RWPE1 (cell line): Measurements from ENCODE around the gene AP1S3.

Experiments used
- CTCF ChIA-PET: fragments of 350-600 bp; sonication (Branson Sonifier 250); formaldehyde crosslinking; extraction: SDS; loops from one replicate; lab custom pipeline; 2021; lab: Yijun Ruan, JAX
- POLR2A ChIA-PET: fragments of 400-600 bp; formaldehyde crosslinking; extraction: SDS; loops from one replicate; lab custom pipeline; 2020; ENCODE audit warnings: antibody characterized with exemption; ENCODE audit not compliant: low non-redundant PET; lab: Yijun Ruan, JAX
- DNase-seq: peaks from one replicate; pipeline ENCODE4 v3.0.0; 2012; ENCODE audit warnings: low spot score
- H3K27ac ChIP-seq: fragments of 450-650 bp; 2 replicates; pipeline ENCODE4 v1.5.1; 2017
- TF ChIP-seq, protein P1 (sequence below): fragments of 450-650 bp; conservative IDR thresholded peaks from 2 replicates; pipeline ENCODE4 v1.5.1; 2017; ENCODE audit warnings: low read depth, mild to moderate bottlenecking

AP1S3 gene

DNA sequence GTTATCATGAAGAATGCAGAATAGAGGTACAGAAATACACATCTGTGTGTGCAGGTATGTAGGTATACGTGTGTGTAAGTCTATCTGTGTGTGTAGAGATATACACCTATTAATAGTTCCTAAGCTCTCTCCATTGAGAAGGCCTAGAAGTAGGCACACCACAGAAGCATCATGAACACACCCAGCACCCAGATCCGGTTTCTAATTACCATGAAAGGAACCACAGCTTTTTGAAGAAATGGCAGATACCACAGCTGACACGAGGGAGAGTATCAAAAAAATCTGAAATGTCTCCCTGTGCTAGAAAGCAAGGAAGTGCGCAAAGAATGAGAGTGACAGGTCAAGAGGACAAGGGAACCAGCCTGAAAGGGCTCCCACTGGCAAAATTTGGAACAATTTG lies 27.7 kb upstream of the AP1S3 start:
- POLR2A ChIA-PET, result no interaction called here
- DNase-seq, result no peak
- no peak overlapping the region for H3K27ac ChIP-seq
- TF ChIP-seq, protein P1, sequence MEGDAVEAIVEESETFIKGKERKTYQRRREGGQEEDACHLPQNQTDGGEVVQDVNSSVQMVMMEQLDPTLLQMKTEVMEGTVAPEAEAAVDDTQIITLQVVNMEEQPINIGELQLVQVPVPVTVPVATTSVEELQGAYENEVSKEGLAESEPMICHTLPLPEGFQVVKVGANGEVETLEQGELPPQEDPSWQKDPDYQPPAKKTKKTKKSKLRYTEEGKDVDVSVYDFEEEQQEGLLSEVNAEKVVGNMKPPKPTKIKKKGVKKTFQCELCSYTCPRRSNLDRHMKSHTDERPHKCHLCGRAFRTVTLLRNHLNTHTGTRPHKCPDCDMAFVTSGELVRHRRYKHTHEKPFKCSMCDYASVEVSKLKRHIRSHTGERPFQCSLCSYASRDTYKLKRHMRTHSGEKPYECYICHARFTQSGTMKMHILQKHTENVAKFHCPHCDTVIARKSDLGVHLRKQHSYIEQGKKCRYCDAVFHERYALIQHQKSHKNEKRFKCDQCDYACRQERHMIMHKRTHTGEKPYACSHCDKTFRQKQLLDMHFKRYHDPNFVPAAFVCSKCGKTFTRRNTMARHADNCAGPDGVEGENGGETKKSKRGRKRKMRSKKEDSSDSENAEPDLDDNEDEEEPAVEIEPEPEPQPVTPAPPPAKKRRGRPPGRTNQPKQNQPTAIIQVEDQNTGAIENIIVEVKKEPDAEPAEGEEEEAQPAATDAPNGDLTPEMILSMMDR, result no peak
- CTCF ChIA-PET, result interaction anchor here (0.5 to 0.6 kb wide), 2 partner anchors 26 to 44 kb away, joined by 3 to 4 read pairs; no protein-coding TSS in a partner anchor

DNA sequence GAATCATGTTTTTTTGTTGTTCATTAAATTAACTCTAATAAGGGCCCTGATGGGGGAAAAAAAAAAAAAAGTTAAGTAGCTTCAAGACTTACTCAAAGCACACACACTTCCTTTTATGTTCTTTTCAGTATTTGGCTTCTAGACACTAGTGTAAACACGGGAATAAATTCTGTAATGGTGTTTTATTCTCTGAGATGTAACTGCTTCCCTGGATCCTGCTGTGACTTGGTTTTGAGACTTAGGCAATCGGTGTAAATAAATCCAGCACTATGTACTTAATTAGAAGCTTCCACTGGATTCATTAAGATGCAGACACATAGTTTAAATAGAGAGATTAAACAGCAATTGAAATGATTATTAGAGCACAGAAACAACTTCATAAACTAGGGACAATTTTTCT lies 26.1 kb upstream of the AP1S3 start:
- ChIA-PET POLR2A (no interaction called here), CTCF (no interaction called here)
- H3K27ac ChIP-seq, result peak overlapping the region; percentile 74; the same call in 1 of the 2 replicates
- no peak for DNase-seq
- TF ChIP-seq, protein P1, result no peak

DNA sequence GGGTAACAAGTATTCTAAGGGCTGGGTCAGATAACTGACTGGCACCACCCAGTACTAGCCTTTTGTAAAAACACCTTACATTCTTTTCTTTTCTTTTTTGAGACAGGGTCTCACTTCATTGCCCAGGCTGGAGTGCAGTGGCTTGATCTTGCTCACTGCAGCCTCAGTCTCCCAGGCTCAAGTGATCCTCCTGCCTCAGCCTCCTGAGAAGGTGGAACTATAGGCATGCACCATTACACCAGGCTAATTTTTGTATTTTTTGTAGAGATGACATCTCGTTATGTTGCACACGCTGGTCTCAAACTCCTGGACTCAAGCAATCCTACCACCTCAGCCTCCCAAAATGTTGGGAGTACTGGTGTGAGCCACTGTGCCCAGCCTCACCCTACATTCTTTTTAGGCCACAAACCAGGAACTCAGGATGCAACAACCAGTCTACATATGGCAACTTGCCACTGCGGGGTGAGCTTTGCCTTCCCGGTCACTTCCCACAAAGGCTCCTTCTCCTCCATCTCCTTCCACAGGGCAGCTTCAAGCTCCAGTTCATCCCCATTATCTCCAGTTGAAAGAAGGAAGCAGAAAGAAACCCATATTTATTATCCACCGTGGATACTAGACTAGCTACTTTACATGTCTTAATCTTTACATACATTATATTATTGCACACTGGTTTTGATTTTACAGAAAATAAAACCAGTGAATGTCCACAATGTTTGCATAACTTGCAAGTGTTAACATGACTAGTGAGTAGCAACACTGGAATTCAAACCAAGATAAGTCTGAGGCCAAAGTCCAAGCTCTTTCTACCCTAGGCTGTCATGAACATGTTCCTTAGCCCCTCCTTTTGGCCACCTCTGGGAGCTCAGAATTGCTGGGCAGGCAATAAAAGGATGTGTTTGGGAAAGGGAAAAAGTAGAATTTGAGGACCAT lies 23.7 kb upstream of the AP1S3 start:
- peak; percentile 89 for DNase-seq
- TF ChIP-seq, protein P1, result peak; percentile 25; the same call in 1 of the 2 replicates
- ChIA-PET POLR2A (no interaction called here), CTCF (interaction anchor here (0.6 to 1.4 kb wide), 5 partner anchors 22 to 481 kb away, joined by 3 to 5 read pairs (median 3); no protein-coding TSS in a partner anchor)
- peak overlapping the region; percentile 94 for H3K27ac ChIP-seq

DNA sequence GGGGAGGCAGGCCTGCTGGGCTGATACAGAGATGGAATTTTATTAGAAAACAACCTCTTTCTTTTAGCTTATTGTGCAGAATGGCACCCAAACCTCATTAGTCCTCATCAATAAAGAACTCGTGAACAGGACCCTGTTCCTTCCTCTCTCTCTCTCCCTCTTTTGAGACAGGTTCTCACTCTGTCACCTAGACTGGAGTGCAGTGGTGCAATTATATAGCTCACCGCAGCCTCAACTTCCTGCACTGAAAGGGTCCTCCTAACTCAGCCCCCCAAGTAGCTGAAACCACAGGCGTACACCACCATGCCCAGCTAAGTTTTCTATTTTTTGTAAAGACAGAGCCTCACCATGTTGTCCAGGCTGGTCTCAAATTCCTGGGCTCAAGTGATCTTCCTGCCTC lies 21.7 kb upstream of the AP1S3 start:
- POLR2A ChIA-PET, result no interaction called here
- CTCF ChIA-PET, result interaction anchor here (0.6 kb wide), 2 partner anchors 59 to 1134 kb away, joined by 3 to 7 read pairs; no protein-coding TSS in a partner anchor
- TF ChIP-seq, protein P1, result no peak

DNA sequence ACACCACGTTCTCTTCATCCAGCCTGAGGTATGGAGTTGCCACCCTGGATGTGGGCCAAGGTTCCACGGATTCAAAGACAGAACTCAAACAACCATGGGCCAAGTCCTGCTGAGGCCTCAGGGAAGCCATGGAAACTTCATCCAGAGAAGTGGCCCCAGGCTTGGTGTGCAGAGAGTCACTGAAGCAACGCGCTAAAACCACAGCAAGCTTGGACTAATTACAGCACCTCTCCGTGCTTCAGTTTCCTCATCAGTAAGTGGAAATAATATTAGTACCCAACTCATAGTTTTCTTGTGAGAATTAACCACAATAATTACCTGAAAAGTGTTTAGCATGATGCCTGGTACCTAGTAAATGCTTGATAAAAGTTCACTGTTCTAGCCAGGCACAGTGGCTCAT lies 19.2 kb upstream of the AP1S3 start:
- ChIA-PET CTCF (interaction anchor here (0.6 kb wide), 1 partner anchor 181 kb away, joined by 3 read pairs; no protein-coding TSS in a partner anchor), POLR2A (no interaction called here)
- TF ChIP-seq, protein P1, result no peak
- H3K27ac ChIP-seq, result no peak overlapping the region
- no peak for DNase-seq

More for the DNA sequence above, 21.7 kb upstream of the AP1S3 start:
- H3K27ac ChIP-seq, result peak overlapping the region; percentile 94; the same call in 1 of the 2 replicates
- DNase-seq, result no peak

DNA sequence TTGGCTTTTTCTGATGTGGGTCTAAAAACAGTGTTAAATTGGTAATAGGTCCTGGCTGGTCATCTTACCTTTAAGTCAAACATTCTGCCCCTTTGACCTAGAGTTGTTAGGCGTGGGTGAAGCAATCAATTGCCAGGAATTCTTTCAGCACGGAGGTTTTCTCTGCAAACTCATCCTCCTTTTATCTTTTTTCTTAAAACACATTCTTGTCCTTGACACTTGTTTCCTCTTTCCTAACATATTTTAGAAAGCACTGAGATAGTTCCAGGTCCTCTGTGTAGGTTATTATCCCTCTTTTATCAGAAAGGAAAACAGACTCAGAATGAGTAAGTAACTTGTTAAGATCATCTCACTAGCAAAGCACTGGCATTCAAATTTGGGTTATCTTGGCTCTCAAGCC lies 18.6 kb upstream of the AP1S3 start:
- POLR2A ChIA-PET, result no interaction called here
- CTCF ChIA-PET, result interaction anchor here (0.6 kb wide), 1 partner anchor 180 kb away, joined by 3 read pairs; no protein-coding TSS in a partner anchor
- TF ChIP-seq, protein P1, result no peak
- H3K27ac ChIP-seq, result no peak overlapping the region
- no peak for DNase-seq
